PC-3 (cell line): ENCODE data around the gene C11orf58.

Experiments
- EZH2phosphoT487 ChIP-seq: fragments of 300-600 bp; sonication (generic); IDR thresholded peaks from 2 replicates; pipeline ENCODE4 v1.6.1; 2018; ENCODE audit warnings: mild to moderate bottlenecking, antibody characterized with exemption, low read length, borderline replicate concordance
- TF ChIP-seq, protein P1 (sequence below): fragments of 300-600 bp; sonication (generic); conservative IDR thresholded peaks from 2 replicates; pipeline ENCODE4 v1.5.1; 2017; ENCODE audit warnings: antibody characterized with exemption, low read depth, mild to moderate bottlenecking, low read length

DNA sequence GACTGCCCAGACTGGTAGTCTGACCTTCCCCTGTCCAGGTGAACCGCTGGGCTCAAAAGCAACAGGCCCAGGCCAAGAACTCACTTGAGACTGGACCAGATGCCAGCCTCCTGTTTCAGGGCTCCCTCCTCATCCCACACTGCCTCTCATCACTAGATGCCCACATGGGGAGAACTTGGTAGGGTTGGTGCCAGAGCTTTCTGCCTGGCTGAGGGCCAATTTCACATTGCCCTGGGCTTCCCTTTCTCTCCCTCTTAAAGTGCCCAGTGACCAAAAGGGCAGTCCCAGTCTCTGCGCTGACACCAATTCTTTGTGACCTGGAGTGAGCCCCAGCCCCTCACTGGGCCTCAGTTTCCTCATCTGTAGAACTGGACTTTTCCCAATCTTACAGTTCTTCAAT lies 41.7 kb downstream of the C11orf58 start:
- TF ChIP-seq, protein P1, sequence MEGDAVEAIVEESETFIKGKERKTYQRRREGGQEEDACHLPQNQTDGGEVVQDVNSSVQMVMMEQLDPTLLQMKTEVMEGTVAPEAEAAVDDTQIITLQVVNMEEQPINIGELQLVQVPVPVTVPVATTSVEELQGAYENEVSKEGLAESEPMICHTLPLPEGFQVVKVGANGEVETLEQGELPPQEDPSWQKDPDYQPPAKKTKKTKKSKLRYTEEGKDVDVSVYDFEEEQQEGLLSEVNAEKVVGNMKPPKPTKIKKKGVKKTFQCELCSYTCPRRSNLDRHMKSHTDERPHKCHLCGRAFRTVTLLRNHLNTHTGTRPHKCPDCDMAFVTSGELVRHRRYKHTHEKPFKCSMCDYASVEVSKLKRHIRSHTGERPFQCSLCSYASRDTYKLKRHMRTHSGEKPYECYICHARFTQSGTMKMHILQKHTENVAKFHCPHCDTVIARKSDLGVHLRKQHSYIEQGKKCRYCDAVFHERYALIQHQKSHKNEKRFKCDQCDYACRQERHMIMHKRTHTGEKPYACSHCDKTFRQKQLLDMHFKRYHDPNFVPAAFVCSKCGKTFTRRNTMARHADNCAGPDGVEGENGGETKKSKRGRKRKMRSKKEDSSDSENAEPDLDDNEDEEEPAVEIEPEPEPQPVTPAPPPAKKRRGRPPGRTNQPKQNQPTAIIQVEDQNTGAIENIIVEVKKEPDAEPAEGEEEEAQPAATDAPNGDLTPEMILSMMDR = no peak
- no peak for TF ChIP-seq EZH2phosphoT487
